ENCODE results near the gene APMAP. TPM values are rescaled to one million over a fixed set of nuclear protein-coding genes. Genes with fewer than 3 reads are reported as not detected.

Gene APMAP
- polyA plus RNA-seq, 1 donor from 2014 or later = 42.0 TPM

GRCh38 chr20:24962510-24962909 is 30.0 kb downstream of the APMAP start:
- Mint-ChIP-seq H3K4me3 (peak overlapping the region in 1 of 4 donors; percentile 9), H3K27me3 (no peaks in the 10 kb centered on the region), H3K27ac (no peak overlapping the region), H3K4me1 (peaks cover 0 to 1% (median 0%) of the 10 kb centered on the region in 3 donors), H3K36me3 (peaks cover 7% of the 10 kb centered on the region), H3K9me3 (no peaks in the 10 kb centered on the region)

GRCh38 chr20:24962182-24962492 is 30.4 kb downstream of the APMAP start:
- Mint-ChIP-seq H3K9me3 (no peaks in the 10 kb centered on the region), H3K4me3 (peak overlapping the region in 1 of 4 donors; percentile 47), H3K4me1 (peaks cover 0 to 1% (median 0%) of the 10 kb centered on the region in 3 donors), H3K27ac (no peak overlapping the region), H3K27me3 (no peaks in the 10 kb centered on the region), H3K36me3 (peaks cover 6% of the 10 kb centered on the region)

- H3K36me3 Mint-ChIP-seq = peaks cover 6% of the 10 kb centered on the region
- H3K27ac Mint-ChIP-seq = peak overlapping the region in 2 of 3 donors; percentile 16 to 43
- no peaks in the 10 kb centered on the region for H3K9me3 Mint-ChIP-seq
- H3K27me3 Mint-ChIP-seq = no peaks in the 10 kb centered on the region
- peak overlapping the region in 1 of 4 donors; percentile 68 for H3K4me3 Mint-ChIP-seq
- peaks cover 0 to 1% (median 0%) of the 10 kb centered on the region in 3 donors for H3K4me1 Mint-ChIP-seq
These were observed 31.0 kb downstream of the APMAP start for GRCh38 chr20:24961384-24962181.

- peak overlapping the region; percentile 16 to 76 (median 43) for H3K27ac Mint-ChIP-seq
- H3K27me3 Mint-ChIP-seq = no peaks in the 10 kb centered on the region
- no peaks in the 10 kb centered on the region for H3K9me3 Mint-ChIP-seq
- peaks cover 0 to 1% (median 0%) of the 10 kb centered on the region in 3 donors for H3K4me1 Mint-ChIP-seq
- H3K36me3 Mint-ChIP-seq = peaks cover 5% of the 10 kb centered on the region
- peak overlapping the region in 1 of 4 donors; percentile 55 for H3K4me3 Mint-ChIP-seq
These were observed 31.7 kb downstream of the APMAP start for GRCh38 chr20:24960861-24961260.

- Mint-ChIP-seq H3K4me1 (peaks cover 0 to 2% (median 1%) of the 10 kb centered on the region in 3 donors), H3K27ac (peak overlapping the region in 2 of 3 donors; percentile 47 to 76), H3K9me3 (no peaks in the 10 kb centered on the region), H3K4me3 (peak overlapping the region in 1 of 4 donors; percentile 55), H3K36me3 (peaks cover 3% of the 10 kb centered on the region), H3K27me3 (no peaks in the 10 kb centered on the region)
These were observed 32.2 kb downstream of the APMAP start for GRCh38 chr20:24960302-24960801.

GRCh38 chr20:24959591-24960301 is 32.8 kb downstream of the APMAP start:
- Mint-ChIP-seq H3K4me3 (no peak overlapping the region), H3K27me3 (no peaks in the 10 kb centered on the region), H3K36me3 (peaks cover 3% of the 10 kb centered on the region), H3K27ac (peak overlapping the region in 2 of 3 donors; percentile 4 to 47), H3K4me1 (peaks cover 0 to 7% (median 6%) of the 10 kb centered on the region in 3 donors), H3K9me3 (no peaks in the 10 kb centered on the region)

GRCh38 chr20:24958506-24959385 is 33.8 kb downstream of the APMAP start:
- Mint-ChIP-seq H3K27me3 (no peaks in the 10 kb centered on the region), H3K36me3 (peaks cover 3% of the 10 kb centered on the region), H3K4me1 (peaks cover 0 to 8% (median 6%) of the 10 kb centered on the region in 3 donors), H3K4me3 (no peak overlapping the region), H3K27ac (no peak overlapping the region), H3K9me3 (no peaks in the 10 kb centered on the region)

- Mint-ChIP-seq H3K27ac (no peak overlapping the region), H3K36me3 (no peaks in the 10 kb centered on the region), H3K9me3 (no peaks in the 10 kb centered on the region), H3K4me1 (peaks cover 0 to 8% (median 6%) of the 10 kb centered on the region in 3 donors), H3K4me3 (no peak overlapping the region), H3K27me3 (no peaks in the 10 kb centered on the region)
These were observed 35.1 kb downstream of the APMAP start for GRCh38 chr20:24957326-24958016.

- Mint-ChIP-seq H3K9me3 (no peaks in the 10 kb centered on the region), H3K4me1 (peaks cover 0 to 8% (median 6%) of the 10 kb centered on the region in 3 donors), H3K4me3 (no peak overlapping the region), H3K27ac (no peak overlapping the region), H3K36me3 (no peaks in the 10 kb centered on the region), H3K27me3 (no peaks in the 10 kb centered on the region)
These were observed 36.3 kb downstream of the APMAP start for GRCh38 chr20:24956001-24956841.

GRCh38 chr20:24955045-24955444 is 37.5 kb downstream of the APMAP start:
- Mint-ChIP-seq H3K27me3 (no peaks in the 10 kb centered on the region), H3K4me3 (no peak overlapping the region), H3K27ac (peak overlapping the region in 1 of 3 donors; percentile 84), H3K4me1 (peaks cover 0 to 8% (median 6%) of the 10 kb centered on the region in 3 donors), H3K36me3 (no peaks in the 10 kb centered on the region), H3K9me3 (no peaks in the 10 kb centered on the region)

GRCh38 chr20:24954566-24954965 is 38.0 kb downstream of the APMAP start:
- Mint-ChIP-seq H3K36me3 (no peaks in the 10 kb centered on the region), H3K27me3 (no peaks in the 10 kb centered on the region), H3K27ac (peak overlapping the region in 1 of 3 donors; percentile 84), H3K4me1 (peaks cover 0 to 8% (median 6%) of the 10 kb centered on the region in 3 donors), H3K4me3 (no peak overlapping the region), H3K9me3 (no peaks in the 10 kb centered on the region)

- Mint-ChIP-seq H3K36me3 (no peaks in the 10 kb centered on the region), H3K27ac (no peak overlapping the region), H3K4me1 (peaks cover 0 to 8% (median 6%) of the 10 kb centered on the region in 3 donors), H3K27me3 (peaks cover 2% of the 10 kb centered on the region), H3K9me3 (peaks cover 0 to 2% (median 0%) of the 10 kb centered on the region in 3 donors), H3K4me3 (no peak overlapping the region)
These were observed 38.4 kb downstream of the APMAP start for GRCh38 chr20:24954151-24954550.

- H3K4me3 Mint-ChIP-seq = peak overlapping the region in 1 of 4 donors; percentile 52
- peak overlapping the region in 1 of 3 donors; percentile 33 for H3K27ac Mint-ChIP-seq
- no peaks in the 10 kb centered on the region for H3K36me3 Mint-ChIP-seq
- H3K9me3 Mint-ChIP-seq = peaks cover 0 to 2% (median 0%) of the 10 kb centered on the region in 3 donors
- peaks cover 0 to 8% (median 6%) of the 10 kb centered on the region in 3 donors for H3K4me1 Mint-ChIP-seq
- H3K27me3 Mint-ChIP-seq = peaks cover 3% of the 10 kb centered on the region
These were observed 38.9 kb downstream of the APMAP start for GRCh38 chr20:24953621-24954133.

All from IgD-negative memory B cell (primary cell).